ENCODE data around the gene SNUPN. TPM values are rescaled to one million over a fixed set of nuclear protein-coding genes. Genes with fewer than 3 reads are reported as not detected.
"Not testable (repeated sequence)": the region's sequence is repeated elsewhere in the genome, so short reads cannot be mapped to it uniquely, and the experiment has no call there.

The SNUPN gene
- polyA plus RNA-seq, 3 donors from 2014 or later, result 21.2 to 46.0 (median 31.5) TPM

- peak overlapping the region; percentile 80 to 92 (median 90) for H3K27ac Mint-ChIP-seq
- peaks cover 2 to 18% (median 7%) of the 10 kb centered on the region in 3 donors for H3K27me3 Mint-ChIP-seq (ENCODE audit: low read depth in 3 of 3)
- peak overlapping the region; percentile 91 to 96 (median 94) for H3K4me3 Mint-ChIP-seq
- no peaks in the 10 kb centered on the region for H3K9me3 Mint-ChIP-seq
- peaks cover 0 to 4% (median 0%) of the 10 kb centered on the region in 3 donors for H3K36me3 Mint-ChIP-seq
- peaks cover 37 to 42% of the 10 kb centered on the region in 2 donors for H3K4me1 Mint-ChIP-seq
- DNase-seq, result peak in 2 of 3 donors; percentile 2 to 7
Observed at GRCh38 chr15:75577401-75578172, 47.9 kb downstream of the SNUPN start.

- Mint-ChIP-seq H3K36me3 (peaks cover 0 to 4% (median 4%) of the 10 kb centered on the region in 3 donors), H3K9me3 (no peaks in the 10 kb centered on the region), H3K4me1 (peaks cover 33 to 45% of the 10 kb centered on the region in 2 donors), H3K4me3 (no peak overlapping the region), H3K27me3 (ENCODE audit: low read depth in 3 of 3) (peaks cover 0 to 10% (median 6%) of the 10 kb centered on the region in 3 donors), H3K27ac (peak overlapping the region; percentile 22 to 87 (median 40))
- DNase-seq, result no peak
Observed at GRCh38 chr15:75573648-75574384, 51.7 kb downstream of the SNUPN start.

- peaks cover 19 to 40% of the 10 kb centered on the region in 2 donors for H3K4me1 Mint-ChIP-seq
- no peak for DNase-seq
- H3K36me3 Mint-ChIP-seq, result peaks cover 0 to 4% (median 4%) of the 10 kb centered on the region in 3 donors
- peaks cover 0 to 3% (median 0%) of the 10 kb centered on the region in 3 donors for H3K27me3 Mint-ChIP-seq (ENCODE audit: low read depth in 3 of 3)
- H3K4me3 Mint-ChIP-seq, result no peak overlapping the region
- H3K27ac Mint-ChIP-seq, result no peak overlapping the region
- no peaks in the 10 kb centered on the region for H3K9me3 Mint-ChIP-seq
Observed at GRCh38 chr15:75570126-75570845, 55.2 kb downstream of the SNUPN start.

- Mint-ChIP-seq H3K4me1 (peaks cover 4 to 25% of the 10 kb centered on the region in 2 donors), H3K27me3 (ENCODE audit: low read depth in 3 of 3) (peaks cover 0 to 2% (median 0%) of the 10 kb centered on the region in 3 donors), H3K27ac (peak overlapping the region in 1 of 6 donors; percentile 6), H3K36me3 (peaks cover 0 to 4% (median 0%) of the 10 kb centered on the region in 3 donors), H3K9me3 (no peaks in the 10 kb centered on the region), H3K4me3 (no peak overlapping the region)
- no peak for DNase-seq
Observed at GRCh38 chr15:75565062-75565970, 60.2 kb downstream of the SNUPN start.

- peaks cover 0 to 2% (median 0%) of the 10 kb centered on the region in 3 donors for H3K27me3 Mint-ChIP-seq (ENCODE audit: low read depth in 3 of 3)
- H3K27ac Mint-ChIP-seq, result peak overlapping the region in 1 of 6 donors; percentile 45
Observed at GRCh38 chr15:75561888-75562287, 63.6 kb downstream of the SNUPN start.

GRCh38 chr15:75559360-75559759, 66.2 kb downstream of the SNUPN start:
- peaks cover 4 to 18% of the 10 kb centered on the region in 2 donors for H3K4me1 Mint-ChIP-seq
- not testable (repeated sequence) for H3K36me3 Mint-ChIP-seq; H3K4me3 Mint-ChIP-seq; H3K27me3 Mint-ChIP-seq (ENCODE audit: low read depth in 3 of 3); DNase-seq; H3K9me3 Mint-ChIP-seq; H3K27ac Mint-ChIP-seq

More at GRCh38 chr15:75561888-75562287, 63.6 kb downstream of the SNUPN start:
- Mint-ChIP-seq H3K9me3 (no peaks in the 10 kb centered on the region), H3K36me3 (no peaks in the 10 kb centered on the region), H3K4me3 (no peak overlapping the region), H3K4me1 (peaks cover 4 to 17% of the 10 kb centered on the region in 2 donors)
- DNase-seq, result no peak

- not testable (repeated sequence) for H3K36me3 Mint-ChIP-seq; DNase-seq; H3K4me3 Mint-ChIP-seq; H3K9me3 Mint-ChIP-seq; H3K27me3 Mint-ChIP-seq (ENCODE audit: low read depth in 3 of 3)
- peaks cover 4 to 18% of the 10 kb centered on the region in 2 donors for H3K4me1 Mint-ChIP-seq
- H3K27ac Mint-ChIP-seq, result peak overlapping the region in 1 of 6 donors; percentile 10
Observed at GRCh38 chr15:75558955-75559354, 66.6 kb downstream of the SNUPN start.

GRCh38 chr15:75554717-75555116, 70.8 kb downstream of the SNUPN start:
- Mint-ChIP-seq H3K4me1 (peaks cover 12 to 28% of the 10 kb centered on the region in 2 donors), H3K36me3 (no peaks in the 10 kb centered on the region), H3K27ac (peak overlapping the region in 3 of 6 donors; percentile 20 to 30 (median 21)), H3K9me3 (no peaks in the 10 kb centered on the region), H3K4me3 (no peak overlapping the region), H3K27me3 (ENCODE audit: low read depth in 3 of 3) (no peaks in the 10 kb centered on the region)
- no peak for DNase-seq

GRCh38 chr15:75553659-75554058, 71.9 kb downstream of the SNUPN start:
- Mint-ChIP-seq H3K4me3 (no peak overlapping the region), H3K9me3 (no peaks in the 10 kb centered on the region), H3K4me1 (peaks cover 12 to 28% of the 10 kb centered on the region in 2 donors)

GRCh38 chr15:75551091-75551490, 74.4 kb downstream of the SNUPN start:
- Mint-ChIP-seq H3K27me3 (ENCODE audit: low read depth in 3 of 3) (no peaks in the 10 kb centered on the region), H3K27ac (no peak overlapping the region), H3K4me3 (no peak overlapping the region), H3K4me1 (peaks cover 13 to 23% of the 10 kb centered on the region in 2 donors), H3K9me3 (no peaks in the 10 kb centered on the region), H3K36me3 (no peaks in the 10 kb centered on the region)
- no peak for DNase-seq

More at GRCh38 chr15:75553659-75554058, 71.9 kb downstream of the SNUPN start:
- Mint-ChIP-seq H3K36me3 (no peaks in the 10 kb centered on the region), H3K27me3 (ENCODE audit: low read depth in 3 of 3) (no peaks in the 10 kb centered on the region), H3K27ac (peak overlapping the region in 3 of 6 donors; percentile 3 to 68 (median 13))
- DNase-seq, result no peak
